Measurements from ENCODE around the gene OGT. TPM values are rescaled to one million over a fixed set of nuclear protein-coding genes. Genes with fewer than 3 reads are reported as not detected.

Gene OGT
- total and polyA plus RNA-seq, 10 of the 15 experiments (the other 5 are each of a cell fraction or from before 2014, with no cell fraction given), result 38.2 to 671 (median 107) TPM

DNA sequence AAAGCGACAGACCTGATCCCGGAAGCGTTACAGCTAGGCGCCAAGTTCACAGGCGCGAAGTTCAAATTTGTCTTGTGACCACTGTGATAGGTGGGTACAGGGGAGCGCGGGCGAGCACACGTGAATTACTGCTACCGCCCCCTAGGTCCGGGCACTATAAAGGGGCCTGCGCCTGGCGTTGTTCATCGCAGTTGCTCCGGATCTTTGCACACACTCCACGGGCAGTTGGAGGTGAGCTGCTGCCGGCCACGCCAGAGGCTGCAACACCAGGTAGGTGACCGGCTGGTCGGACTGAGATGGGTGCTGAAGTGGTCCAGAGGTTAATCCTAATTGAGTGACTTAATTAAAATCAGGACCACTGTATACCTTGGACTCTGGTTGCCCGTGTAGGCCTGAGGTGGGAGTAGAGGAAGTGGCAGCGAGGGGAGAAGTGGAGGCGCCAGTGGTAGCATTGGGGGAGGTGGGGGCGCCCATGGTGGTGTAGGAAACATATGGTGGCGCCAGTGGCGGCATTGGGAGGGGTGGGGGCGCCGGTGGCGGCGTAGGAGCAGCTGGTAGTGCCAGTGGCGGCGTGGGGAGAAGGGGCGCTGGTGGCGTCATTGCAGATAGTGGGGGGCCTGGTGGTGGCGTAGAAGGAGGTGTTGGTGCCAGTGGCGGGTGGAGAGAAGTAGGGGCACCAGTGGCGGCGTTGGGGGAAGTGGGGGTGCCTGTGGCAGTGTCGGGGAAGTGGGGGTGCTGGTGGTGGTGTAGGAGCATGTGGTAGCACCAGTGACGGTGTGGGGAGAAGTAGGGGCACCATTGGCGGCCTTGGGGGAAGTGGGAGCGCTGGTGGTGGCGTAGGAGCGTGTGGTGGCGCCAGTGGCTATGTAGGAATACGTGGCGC lies 45.6 kb downstream of the OGT start, which contains the start of gene GCNA (continued):
- TF ChIP-seq CTCF (IDR thresholded peaks at IDR 0.05 in 2 of 3, conservative IDR thresholded peaks at IDR 0.05 in 1 of 3; ENCODE audit: control insufficient read depth in 2 of 3, extremely low read depth in 1 of 3, insufficient read depth in 1 of 3, low read depth in 3 of 3, low read length in 3 of 3), result no peak
- TF ChIP-seq GABPA (IDR thresholded peaks at IDR 0.05; ENCODE audit: low read depth), result no peak
- TF ChIP-seq RAD21 (IDR thresholded peaks at IDR 0.05; ENCODE audit: insufficient read depth, low read depth, low read length), result no peak
- no peak for TF ChIP-seq NR2F1 (conservative IDR thresholded peaks at IDR 0.05)
- no peak for TF ChIP-seq MEF2B (IDR thresholded peaks at IDR 0.05; ENCODE audit: partially characterized antibody, poor library complexity, severe bottlenecking)
- TF ChIP-seq IKZF1 (conservative IDR thresholded peaks at IDR 0.05), result no peak

DNA sequence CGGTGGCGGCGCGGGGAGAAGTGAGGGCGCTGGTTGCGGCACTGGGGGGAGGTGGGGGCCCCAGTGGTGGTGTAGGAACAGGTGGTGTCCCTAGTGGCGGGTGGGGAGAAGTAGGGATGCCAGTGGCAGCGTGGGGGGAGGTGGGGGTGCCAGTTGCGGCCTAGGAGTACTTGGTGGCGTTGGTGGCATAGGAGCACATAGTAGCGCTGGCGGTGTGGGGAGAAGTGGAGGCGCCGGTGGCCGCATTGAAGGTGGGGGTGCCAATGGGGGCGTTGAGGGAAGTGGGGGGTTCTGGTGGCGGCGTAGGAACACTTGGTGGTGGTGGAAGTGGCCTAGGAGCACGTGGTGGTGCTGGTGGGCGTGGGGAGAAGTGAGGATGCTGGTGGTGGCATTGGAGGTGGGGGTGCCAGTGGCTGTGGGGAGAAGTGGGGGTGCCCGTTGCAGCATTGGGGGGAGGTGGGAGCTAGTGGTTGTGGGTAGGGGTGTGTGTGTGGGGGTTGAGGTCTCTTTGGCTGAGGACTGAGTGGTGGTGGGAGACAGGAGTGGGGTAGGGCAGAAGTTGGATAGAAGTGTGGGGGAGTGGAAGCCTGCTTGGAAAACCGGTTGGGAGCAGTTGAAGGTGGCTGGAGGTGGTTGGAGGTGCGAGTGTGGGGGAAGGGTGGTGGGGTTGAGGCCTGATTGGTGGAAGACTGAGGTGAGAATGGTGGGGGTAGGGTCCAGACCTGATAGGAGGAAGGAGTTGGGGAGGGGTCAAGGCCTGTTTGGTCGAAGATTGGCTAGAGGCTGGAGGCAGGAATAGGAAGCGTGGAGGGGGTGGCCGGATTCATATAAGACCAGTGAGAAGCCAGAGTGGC lies 46.5 kb downstream of the OGT start:
- Histone ChIP-seq H2AFZ (ENCODE audit: control insufficient read depth, low read depth, low read length) (no peak overlapping the region), H3K79me2 (ENCODE audit: control insufficient read depth, insufficient read depth, low read length) (no peaks in the 10 kb centered on the region), H3K36me3 (ENCODE audit: control insufficient read depth in 2 of 2, insufficient read depth in 2 of 2, low read length in 1 of 2) (no peaks in the 10 kb centered on the region; a peak in 1 of 4 replicates), H3K27me3 (replicated peaks in 1 of 2; ENCODE audit: control insufficient read depth in 2 of 2, insufficient read depth in 2 of 2, low read length in 1 of 2) (no peaks in the 10 kb centered on the region), H3K4me3 (no peak overlapping the region), H3K9me3 (replicated peaks; ENCODE audit: control insufficient read depth, insufficient read depth, low read length) (no peaks in the 10 kb centered on the region), H3K27ac (ENCODE audit: control insufficient read depth, insufficient read depth) (no peak overlapping the region), H3K9ac (ENCODE audit: control insufficient read depth, insufficient read depth, low read length) (no peak overlapping the region), H4K20me1 (ENCODE audit: control insufficient read depth, insufficient read depth) (no peaks in the 10 kb centered on the region), H3K4me1 (ENCODE audit: control insufficient read depth, insufficient read depth, low read length) (no peaks in the 10 kb centered on the region), H3K4me2 (ENCODE audit: control insufficient read depth, insufficient read depth) (no peak overlapping the region)
- no TSS peak for BruUV-seq (replicated peaks)
- in situ Hi-C loops (cut with MboI) (no loop called here), intact Hi-C loops (cut with micrococcal nuclease; ENCODE audit: unreplicated experiment) (no loop called here)
- no peak for TF ChIP-seq NR2C1 (IDR thresholded peaks at IDR 0.05)
- TF ChIP-seq LARP7 (IDR thresholded peaks at IDR 0.05), result no peak
- no peak for TF ChIP-seq YBX1 (IDR thresholded peaks at IDR 0.05)
- TF ChIP-seq MTA2 (IDR thresholded peaks at IDR 0.05; ENCODE audit: low read depth), result no peak
- TF ChIP-seq USF1 (IDR thresholded peaks at IDR 0.05; ENCODE audit: borderline replicate concordance, extremely low read length, insufficient read depth, low read depth, low read length), result no peak
- no peak for TF ChIP-seq CHD2 (IDR thresholded peaks at IDR 0.05; ENCODE audit: borderline replicate concordance, low read depth, low read length)
- no peak for TF ChIP-seq TCF7 (IDR thresholded peaks at IDR 0.05; ENCODE audit: borderline replicate concordance)
- TF ChIP-seq ATF7 (IDR thresholded peaks at IDR 0.05; ENCODE audit: low read depth), result no peak
- TF ChIP-seq ZNF207 (IDR thresholded peaks at IDR 0.05; ENCODE audit: borderline replicate concordance), result no peak
- TF ChIP-seq JUNB (IDR thresholded peaks at IDR 0.05), result no peak
- TF ChIP-seq RBBP5 (conservative IDR thresholded peaks at IDR 0.05), result no peak
- TF ChIP-seq ZNF274 (IDR thresholded peaks at IDR 0.05; ENCODE audit: insufficient read depth, insufficient read length), result no peak
- TF ChIP-seq GATAD2B (conservative IDR thresholded peaks at IDR 0.05; ENCODE audit: low read depth), result no peak
- no peak for TF ChIP-seq EED (IDR thresholded peaks at IDR 0.05; ENCODE audit: low read depth)
- DNase-seq (ENCODE audit: low read depth, low spot score), result no peak
- RAD21 ChIA-PET (ENCODE audit: unreplicated experiment), result no interaction called here
- WGBS (ENCODE audit: insufficient coverage, insufficient replicate concordance, low lambda C conversion rate, missing lambda C conversion rate), result 61% methylated on average over 11 of the region's 26 CpGs
- SMC1A ChIA-PET (ENCODE audit: uncharacterized antibody, unreplicated experiment), result no interaction called here
- ATAC-seq, result no peak
- POLR2A ChIA-PET, result no interaction called here
- no peak for FAIRE-seq
- CTCF ChIA-PET, result no interaction called here

Data from GM12878 (cell line).